ENCODE results near the gene OR2T4.

DNA sequence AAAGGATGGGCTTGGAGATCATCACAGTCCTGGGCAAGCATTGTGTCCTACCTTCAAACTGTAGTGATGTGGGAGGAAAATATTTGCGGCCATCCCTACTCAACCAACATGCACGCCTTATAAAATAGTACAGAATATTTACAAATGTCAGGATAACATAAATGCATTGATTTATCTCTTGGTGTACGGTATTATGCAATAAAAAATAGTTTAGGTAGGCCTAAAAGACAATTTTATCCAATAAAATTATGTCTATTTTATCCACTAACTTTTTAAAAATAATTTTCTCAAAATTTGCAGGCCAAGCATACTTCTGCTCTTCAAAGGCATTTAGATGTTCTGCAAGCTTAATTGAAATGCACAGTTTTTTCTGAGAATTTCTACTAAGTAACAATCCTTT is 41.3 kb downstream of the OR2T4 start, which contains the start of gene OR2T1:
- TF ChIP-seq CREB1 (CRISPR knock-in tag; IDR thresholded peaks at IDR 0.05; ENCODE audit: low read depth) (no peak), EZH2 (IDR thresholded peaks at IDR 0.05; ENCODE audit: low read depth, unreplicated experiment) (no peak), POLR2AphosphoS5 (IDR thresholded peaks at IDR 0.05; ENCODE audit: low read depth) (no peak), ZNF114 (CRISPR knock-in tag; IDR thresholded peaks at IDR 0.05) (no peak), EZH2phosphoT487 (IDR thresholded peaks at IDR 0.05; ENCODE audit: unreplicated experiment) (no peak), JUNB (IDR thresholded peaks at IDR 0.05; ENCODE audit: unreplicated experiment) (no peak), REST (IDR thresholded peaks at IDR 0.05; ENCODE audit: unreplicated experiment) (no peak), ZNF331 (CRISPR knock-in tag; IDR thresholded peaks at IDR 0.05; ENCODE audit: low read depth) (no peak)
- TF ChIP-seq, protein P1, sequence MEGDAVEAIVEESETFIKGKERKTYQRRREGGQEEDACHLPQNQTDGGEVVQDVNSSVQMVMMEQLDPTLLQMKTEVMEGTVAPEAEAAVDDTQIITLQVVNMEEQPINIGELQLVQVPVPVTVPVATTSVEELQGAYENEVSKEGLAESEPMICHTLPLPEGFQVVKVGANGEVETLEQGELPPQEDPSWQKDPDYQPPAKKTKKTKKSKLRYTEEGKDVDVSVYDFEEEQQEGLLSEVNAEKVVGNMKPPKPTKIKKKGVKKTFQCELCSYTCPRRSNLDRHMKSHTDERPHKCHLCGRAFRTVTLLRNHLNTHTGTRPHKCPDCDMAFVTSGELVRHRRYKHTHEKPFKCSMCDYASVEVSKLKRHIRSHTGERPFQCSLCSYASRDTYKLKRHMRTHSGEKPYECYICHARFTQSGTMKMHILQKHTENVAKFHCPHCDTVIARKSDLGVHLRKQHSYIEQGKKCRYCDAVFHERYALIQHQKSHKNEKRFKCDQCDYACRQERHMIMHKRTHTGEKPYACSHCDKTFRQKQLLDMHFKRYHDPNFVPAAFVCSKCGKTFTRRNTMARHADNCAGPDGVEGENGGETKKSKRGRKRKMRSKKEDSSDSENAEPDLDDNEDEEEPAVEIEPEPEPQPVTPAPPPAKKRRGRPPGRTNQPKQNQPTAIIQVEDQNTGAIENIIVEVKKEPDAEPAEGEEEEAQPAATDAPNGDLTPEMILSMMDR (conservative IDR thresholded peaks at IDR 0.05; ENCODE audit: low read depth in 2 of 2), result no peak

Data from GM23338 (cell line).